GM18507 (cell line): ENCODE measurements around the gene FAM107B.
"Not testable (repeated sequence)": the region's sequence is repeated elsewhere in the genome, so short reads cannot be mapped to it uniquely, and the experiment has no call there.

Experiments
- DNase-seq: peaks from one replicate; pipeline ENCODE4 v3.0.0; 2011; ENCODE audit warnings: low read depth; ENCODE audit not compliant: insufficient read length; ENCODE audit errors: extremely low spot score
- FAIRE-seq: peaks from 2 replicates; lab custom pipeline; 2011; peaks lifted over from hg19 to GRCh38; lab: Jason Lieb, UNC

The FAM107B gene

DNA sequence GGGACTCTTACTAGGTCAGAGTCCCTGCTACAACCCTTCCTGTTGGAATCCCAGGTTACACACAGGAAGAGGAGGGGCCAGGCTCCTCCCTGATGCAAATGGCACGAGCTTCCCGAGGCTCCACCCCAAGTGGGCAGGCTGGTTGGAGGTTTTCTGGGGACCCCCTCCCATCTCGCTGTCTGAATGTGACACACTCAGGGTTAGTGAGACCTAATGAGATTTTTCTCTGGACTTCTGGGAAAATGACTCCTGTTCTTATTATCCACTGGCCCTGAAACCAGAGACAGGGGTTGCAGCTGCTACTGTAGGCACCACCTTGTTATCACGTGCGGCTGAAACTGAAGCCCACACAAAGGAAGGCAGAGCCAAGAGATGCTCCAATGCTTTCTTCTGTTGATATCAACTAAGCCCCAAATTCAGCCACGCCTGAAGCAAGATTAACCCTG is 103.3 kb downstream of the FAM107B start:
- FAIRE-seq, result no peak
- no peak for DNase-seq

DNA sequence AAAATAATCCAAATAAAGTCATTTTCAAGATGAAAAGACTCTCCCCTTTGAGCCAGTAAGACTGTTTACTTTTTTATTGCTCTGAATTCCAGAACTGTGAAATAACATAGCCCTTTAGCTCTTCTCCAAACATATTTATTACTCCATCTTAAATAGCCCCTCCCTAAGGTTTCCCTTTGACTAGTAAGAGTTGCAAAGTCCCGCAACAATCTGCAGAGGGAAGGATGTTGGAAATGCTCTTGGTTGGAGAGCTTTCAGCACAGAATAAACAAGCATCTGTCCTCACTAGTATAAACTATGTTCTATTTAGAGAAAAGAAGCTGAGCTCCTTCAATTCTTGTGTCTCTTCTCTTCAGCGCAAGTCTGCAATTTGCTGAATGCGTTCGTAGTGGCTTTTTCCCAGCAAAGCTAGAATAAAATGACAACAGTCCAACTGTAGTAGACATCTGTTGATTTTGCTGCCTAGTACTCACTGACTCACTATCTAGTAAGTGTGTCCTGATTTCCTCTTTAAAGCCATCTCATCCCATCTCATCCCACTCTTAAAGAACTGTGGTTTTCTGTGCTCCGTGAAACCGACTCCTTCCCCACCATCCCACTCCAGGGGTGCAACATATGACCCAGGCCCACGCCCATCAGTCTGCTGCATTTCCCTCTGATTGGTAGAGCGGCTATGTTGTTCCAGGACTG is 104.0 kb downstream of the FAM107B start:
- FAIRE-seq (no peak), DNase-seq (no peak)

DNA sequence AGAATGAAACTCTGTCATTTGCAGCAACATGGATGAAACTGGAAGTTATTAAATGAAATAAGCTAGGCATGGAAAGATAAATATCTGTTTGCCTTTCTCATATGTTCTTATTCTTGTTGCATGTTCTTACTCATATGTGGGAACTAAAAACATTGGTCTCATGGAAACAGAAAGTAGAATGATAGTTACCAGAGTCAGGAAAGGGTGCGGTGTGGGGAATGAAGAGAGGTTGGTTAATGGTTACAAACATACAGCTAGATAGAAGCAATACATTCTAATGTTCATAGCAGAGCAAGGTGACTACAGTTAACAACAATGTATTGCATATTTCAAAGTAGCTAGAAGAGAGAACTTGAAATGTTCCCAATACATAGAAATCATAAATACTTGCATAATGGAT is 105.1 kb downstream of the FAM107B start:
- FAIRE-seq, result peak; percentile 15
- no peak for DNase-seq

DNA sequence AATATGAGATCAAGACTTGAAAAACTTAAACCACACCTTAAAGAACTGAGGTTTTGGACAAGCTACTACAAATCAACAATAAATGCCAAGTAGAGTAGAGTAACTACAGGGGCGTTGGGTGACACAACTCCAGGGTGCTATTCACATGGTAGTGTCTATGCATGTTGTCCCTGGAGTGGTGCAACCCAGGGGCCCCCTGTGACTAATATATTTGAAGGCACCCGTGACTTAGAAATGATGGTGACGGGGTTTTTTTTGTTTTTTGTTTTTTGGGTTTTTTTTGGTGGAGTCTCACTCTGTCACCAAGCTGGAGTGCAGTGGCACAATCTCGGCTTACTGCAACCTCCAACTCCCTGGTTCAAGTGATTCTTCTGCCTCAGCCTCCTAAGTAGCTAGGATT is 106.9 kb downstream of the FAM107B start:
- no peak for FAIRE-seq
- no peak for DNase-seq

DNA sequence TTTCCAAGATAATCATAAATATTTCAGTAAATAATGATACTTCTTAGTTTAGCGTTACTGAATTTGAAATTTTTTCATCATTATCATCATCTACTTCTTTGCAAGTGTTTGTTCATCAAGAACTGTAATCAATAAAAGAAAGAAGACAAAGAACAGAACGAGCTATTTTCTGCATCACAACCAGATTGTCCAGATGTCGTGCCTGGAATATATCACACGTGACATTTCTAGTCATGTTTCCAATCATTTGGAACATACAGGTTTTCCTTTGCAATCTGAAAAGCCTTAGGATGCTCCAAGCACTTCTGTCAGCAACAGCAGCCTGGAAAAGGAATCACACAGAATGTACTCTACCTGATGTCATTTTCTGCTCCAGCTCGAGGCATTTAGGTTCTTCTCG is 107.4 kb downstream of the FAM107B start:
- no peak for FAIRE-seq
- DNase-seq, result no peak

DNA sequence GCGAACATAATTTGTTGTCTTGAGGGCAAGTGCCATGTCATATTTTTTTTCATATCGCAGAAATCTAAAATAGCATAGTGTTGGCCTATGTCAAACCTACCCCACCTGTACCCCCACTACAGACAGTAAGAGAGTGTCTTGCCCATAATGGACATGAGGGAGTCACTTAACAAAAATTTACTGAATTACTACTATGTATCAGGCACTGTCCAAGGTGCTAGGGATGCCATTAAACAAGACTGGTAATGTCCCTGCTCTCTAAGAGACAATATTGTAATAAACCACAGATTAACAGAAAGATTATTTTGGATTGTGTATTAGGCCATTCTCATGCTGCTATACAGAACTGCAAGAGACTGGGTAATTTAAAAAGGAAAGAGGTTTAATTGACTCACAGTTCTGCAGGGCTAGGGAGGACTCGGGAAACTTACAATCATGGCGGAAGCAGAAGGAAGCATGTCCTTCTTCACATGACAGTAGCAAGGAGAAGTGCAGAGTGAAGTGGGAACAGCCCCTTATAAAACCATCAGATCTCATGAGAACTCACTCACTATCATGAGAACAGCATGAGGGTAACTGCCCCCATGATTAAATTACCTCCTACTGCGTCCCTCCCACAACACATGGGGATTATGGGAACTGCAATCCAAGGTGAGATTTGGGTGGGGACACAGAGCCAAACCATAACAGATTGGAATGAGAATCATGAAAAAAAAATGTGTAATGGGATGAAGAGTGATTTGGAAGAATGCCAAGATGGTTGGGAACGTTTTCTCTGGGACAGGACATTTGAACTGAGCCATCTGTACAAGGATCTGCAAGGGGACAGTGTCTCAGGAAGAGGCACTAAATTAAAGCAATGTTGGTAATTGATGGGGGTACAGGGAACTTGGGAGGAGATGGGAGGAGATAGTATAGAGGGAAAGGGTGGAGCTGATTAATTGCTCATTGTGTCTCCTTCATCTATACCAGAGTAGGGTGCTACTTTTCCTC is 108.5 kb downstream of the FAM107B start:
- FAIRE-seq (no peak), DNase-seq (no peak)

DNA sequence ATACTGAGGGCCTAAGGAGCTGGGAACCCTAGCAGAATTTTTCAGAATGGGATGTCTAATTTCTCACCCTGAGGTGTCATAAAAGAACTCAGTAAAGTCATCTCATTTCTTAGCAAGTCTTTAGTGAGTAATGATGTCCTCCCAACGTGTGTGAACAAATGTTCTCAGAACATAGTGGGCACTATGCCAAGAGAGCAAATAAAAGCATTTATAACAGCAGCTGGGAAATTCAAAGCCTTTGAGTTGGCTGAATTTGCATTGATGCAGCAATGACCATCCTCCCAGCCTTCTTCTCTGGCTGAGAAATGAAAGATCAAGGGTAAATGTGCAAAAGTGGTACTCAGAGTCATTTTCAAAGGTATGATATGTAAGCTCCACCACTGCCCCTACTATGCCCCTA is 109.4 kb downstream of the FAM107B start:
- no peak for FAIRE-seq

DNA sequence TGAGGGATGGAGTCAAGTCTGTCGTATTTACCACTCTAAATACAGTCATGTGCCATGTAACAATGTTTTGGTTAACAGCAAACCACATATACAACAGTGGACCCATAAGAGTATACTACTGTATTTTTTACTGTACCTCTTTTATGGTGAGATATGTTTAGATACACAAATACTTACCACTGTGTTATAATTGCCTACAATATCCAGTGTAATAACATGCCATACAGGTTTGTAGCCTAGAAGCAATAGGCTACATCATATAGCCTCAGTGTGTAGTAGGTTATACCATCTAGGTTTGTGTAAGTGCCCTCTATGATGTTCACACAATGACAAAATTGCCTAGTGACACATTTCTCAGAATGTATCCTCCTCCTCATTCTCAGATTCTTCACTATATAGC is 110.4 kb downstream of the FAM107B start:
- FAIRE-seq (no peak), DNase-seq (no peak)

More for the DNA sequence above, 109.4 kb downstream of the FAM107B start:
- no peak for DNase-seq

DNA sequence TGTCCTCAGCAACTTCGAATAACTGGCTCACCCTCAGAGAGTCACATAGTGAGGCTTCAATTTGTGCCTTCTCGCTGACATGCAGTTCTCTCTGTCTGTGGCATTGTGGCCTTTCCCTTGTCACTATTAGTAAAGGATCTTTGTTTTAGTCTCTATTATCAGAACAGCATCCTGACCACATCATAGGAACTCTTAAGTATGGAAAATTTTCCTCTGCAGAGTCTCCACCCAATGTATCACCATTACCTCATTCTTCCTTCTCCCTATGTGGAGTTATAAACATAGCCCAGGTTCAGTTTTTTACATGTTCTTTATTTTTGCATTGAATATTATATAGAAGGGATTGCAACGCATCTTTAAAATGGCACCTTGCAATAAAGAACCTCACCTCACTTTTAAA is 112.9 kb downstream of the FAM107B start:
- FAIRE-seq, result no peak
- DNase-seq, result no peak

DNA sequence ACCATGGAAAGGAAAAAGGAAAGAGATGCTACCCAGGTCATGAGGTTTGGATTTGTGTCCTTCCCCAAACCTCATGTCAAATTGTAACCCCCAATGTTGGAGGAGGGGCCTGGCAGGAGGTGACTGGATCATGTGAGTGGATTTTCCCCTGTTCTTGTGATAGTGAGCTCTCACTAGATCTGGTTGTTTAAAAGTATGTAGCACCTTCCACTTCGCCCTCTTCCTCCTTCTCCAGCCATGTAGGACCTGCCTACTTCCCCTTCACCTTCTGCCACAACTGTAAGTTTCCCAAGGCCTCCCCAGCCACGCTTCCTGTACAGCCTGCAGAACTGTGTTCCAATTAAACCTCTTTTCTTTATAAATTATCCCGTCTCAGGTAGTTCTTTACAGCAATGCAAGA is 113.9 kb downstream of the FAM107B start:
- DNase-seq, result no peak
- no peak for FAIRE-seq

DNA sequence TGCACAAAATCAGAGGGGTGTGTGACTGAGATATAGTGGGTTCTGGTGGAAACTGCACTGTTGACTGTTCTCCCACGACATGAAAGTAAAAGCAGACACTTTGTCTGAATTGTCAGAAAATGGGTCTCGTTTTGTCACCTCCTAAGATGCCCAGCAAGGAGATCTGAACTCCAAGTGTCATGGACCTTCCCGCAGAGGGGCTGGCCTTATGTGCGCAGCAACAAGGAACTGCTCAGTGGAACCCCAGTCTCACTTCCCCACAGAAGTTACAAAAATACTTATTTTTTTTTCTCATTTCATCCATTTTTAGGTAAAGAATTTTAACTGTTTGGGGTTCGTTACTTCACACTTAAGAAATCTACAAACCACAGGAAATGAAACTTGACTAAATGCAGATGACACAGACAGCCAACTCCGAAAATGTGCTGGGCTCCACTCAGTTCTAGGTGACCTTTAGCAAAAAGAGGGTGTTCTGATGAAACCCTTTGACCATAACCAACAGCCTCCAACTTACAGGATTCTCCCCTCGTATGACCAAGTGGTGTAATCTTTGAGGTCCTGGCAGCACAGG is 115.0 kb downstream of the FAM107B start:
- FAIRE-seq, result peak; percentile 98
- DNase-seq, result peak; percentile 60

DNA sequence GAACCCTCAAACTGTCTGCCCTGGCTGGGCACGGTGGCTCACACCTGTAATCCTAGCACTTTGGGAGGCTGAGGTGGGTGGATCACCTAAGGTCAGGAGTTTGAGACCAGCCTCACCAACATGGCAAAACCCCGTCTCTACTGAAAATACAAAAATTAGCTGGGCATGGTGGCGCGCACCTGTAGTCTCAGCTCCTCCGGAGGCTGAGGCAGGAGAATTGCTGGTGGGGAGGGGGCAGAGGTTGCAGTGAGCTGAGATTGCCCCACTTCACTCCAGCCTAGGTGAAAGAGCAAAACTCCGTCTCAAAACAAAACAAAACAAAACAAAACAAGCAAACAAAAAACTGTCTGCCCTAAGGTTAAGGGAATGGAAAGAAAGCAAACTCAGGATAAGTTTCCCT is 115.6 kb downstream of the FAM107B start:
- FAIRE-seq, DNase-seq: not testable (repeated sequence)

DNA sequence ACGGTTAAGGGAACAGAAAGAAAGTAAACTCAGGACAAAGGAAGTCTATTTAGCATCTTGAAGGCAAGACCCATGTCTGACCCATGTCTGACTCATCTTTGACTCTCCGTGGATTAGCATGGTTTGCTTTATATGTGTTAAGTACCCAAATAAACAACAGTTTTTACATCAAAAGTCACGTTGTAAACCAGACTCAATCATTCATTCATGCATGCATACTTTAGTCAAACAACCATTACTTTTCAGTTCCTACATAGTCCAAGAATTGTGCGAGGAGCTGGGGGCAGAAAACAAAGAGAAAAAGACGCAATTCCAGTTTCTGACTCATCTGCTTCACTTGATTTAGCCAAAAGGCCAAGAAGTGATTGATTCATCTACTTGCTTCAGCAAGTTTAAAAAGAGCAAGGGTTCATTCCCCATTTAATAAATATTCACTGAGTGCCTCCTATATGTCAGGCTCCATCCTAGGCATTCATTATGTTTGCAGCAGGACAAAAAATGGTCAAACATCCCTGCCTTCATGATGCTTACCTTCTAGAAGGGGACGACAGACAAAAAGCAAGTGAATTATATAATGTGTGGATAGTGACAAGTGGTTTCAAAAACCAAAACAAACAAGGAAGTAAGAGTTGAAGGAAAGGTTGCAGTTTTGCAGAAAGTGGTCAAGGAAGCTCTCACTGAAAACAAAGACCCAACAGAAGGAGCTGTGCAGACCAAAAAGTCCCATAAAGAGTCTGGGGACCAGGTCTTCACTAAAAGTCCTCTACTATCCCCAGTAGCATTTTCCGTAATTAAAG is 116.2 kb downstream of the FAM107B start:
- FAIRE-seq (peak; percentile 86), DNase-seq (no peak)

DNA sequence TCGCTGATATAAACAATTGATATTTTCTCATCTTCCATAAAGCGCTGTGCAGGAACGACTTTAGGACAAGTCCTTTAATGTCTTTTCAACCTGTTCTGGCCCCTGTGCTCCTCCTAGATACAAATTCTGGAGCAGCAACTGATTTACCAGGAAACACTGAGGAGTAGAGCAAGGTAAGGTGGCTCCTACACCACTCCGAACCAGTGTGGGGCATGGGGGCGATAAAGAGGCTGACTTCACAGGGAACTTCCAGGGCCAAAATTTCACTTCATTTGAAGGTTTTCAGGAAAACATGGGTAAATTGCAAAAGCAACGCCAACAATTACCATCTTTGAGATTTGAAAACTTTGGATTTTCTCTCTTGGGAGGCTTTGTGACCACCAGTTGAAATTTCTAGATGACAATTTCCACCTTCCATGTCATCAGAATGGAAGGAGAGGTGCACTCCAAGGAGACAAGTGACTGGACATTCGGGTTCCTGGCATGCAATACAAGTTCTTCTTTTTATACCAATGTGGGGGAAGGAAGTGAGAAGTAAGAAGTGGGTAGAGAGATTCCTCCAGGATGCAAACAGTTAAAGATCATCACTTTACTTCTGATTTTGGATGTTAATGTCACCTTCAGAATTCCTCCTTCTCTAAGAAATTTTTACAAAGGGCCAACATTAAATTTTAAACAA is 118.5 kb downstream of the FAM107B start:
- no peak for DNase-seq
- FAIRE-seq, result no peak

DNA sequence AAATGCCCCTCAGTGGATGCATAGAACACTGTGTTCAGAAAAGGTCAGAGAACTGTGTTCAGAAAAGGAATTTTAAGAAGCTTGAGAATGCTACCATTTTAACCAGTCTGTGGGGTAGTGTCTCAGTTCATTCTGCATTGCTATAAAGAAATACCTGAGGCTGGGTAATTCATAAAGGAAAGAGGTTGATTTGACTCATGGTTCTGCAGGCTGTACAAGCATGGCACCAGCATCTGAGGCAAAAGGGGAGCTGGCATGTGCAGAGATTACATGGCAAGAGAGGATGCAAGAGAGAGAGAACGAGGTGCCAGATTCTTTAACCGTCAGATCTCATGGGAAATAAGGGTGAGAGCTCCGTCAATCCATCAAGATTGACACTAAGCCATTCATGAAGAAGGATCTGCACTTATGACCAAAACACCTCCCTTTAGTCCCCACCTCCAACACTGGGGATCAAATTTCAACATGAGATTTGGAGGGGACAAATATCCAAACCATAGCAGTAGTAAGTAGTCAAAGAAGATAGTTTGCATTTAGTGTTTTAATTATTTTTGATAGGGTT is 119.8 kb downstream of the FAM107B start:
- DNase-seq (no peak), FAIRE-seq (no peak)

DNA sequence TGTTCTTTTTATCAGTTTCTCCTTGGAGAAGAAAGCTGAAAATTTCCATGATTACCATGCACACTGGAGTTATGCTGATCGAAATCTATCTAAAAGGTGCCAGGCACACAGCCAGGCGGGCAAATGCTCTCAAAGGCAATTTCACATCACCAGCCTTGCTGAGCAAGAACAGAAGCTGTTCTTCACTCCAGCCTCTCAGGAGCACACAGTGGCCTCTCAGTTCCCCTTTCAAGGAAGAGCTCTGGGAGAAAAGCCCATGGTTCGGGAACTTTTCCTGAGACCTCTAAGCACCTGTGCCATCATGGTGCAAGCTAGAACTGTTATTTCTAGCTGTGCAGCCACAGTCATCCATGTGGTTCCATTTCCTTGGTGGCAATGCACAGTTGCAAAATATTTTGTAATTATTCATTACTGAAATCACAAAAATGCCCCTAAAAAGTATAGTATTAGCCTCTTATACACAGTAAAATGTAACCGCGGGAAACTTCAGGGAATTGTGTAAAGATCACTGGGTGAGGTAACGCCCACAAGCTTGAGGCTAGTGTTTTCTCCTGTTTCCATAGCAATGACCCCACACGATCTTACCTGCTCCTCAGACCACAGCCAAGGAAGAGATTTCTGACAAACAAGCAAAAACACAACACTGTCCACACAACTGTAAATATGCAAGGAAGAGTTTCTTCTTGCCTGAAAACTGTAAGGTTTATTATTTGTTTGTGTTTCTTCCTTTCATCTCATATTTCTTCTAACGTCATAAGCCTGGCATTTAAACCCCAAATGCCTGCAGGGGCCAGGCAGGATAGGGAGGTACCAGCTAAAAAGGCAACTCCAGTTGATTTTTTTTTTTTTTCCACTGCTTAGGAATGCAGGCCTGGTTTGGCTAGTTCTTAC is 121.2 kb downstream of the FAM107B start:
- no peak for DNase-seq
- peak; percentile 49 for FAIRE-seq

DNA sequence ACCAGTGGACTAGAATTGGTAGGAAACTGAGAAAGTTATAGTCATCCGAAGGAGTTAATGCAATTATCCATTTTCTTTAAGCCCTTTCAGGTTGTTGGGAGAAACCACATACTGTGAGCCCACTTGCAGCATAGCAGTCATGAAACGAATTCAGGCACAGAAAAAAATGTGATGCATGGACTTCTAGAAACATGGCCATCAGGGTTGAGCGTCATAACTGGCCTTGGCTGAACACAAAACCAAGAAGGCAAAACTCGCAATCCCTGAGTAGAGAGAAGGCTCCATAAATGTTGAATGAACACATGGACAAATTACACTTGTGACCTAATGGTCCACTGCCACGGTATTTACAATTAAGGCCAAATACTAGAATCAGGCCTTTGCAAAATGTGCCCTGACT is 121.9 kb downstream of the FAM107B start:
- FAIRE-seq, result no peak

DNA sequence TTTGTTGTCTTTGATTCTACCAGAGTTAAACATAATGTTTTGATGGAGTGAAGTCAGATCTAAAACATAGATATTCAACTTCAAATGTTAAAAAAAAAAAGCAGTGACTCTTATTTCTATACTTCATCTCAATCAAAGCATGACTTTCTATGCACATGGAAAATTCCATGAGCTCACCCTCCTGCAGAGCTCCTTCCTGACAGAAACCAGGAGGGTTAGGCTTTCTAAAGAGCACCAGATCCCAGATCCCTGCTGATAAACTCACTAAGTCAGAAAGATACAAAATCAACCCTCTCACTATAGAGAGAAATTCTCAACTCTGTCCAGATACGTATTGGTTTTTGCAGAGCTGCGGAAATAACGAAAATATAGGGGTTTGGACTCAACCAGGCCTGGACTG is 122.6 kb downstream of the FAM107B start:
- FAIRE-seq (no peak), DNase-seq (no peak)

More for the DNA sequence above, 121.9 kb downstream of the FAM107B start:
- DNase-seq, result no peak
